ENCODE measurements around the gene KLHL22.

Gene KLHL22

GRCh38 chr22:20530368-20531153 is 35.0 kb upstream of the KLHL22 start:
- TF ChIP-seq CTCF (IDR thresholded peaks at IDR 0.05; ENCODE audit: low read depth, low read length), result no peak
- peak in 1 of 2 donors; percentile 86 for DNase-seq (ENCODE audit: low read depth in 2 of 2)

GRCh38 chr22:20528405-20528978 is 32.9 kb upstream of the KLHL22 start:
- no peak overlapping the region for H3K4me3 ChIP-seq (replicated peaks in 1 of 2; ENCODE audit: low read depth in 2 of 2, low read length in 2 of 2)
- DNase-seq (ENCODE audit: low read depth in 2 of 2), result no peak
- no peak for TF ChIP-seq CTCF (IDR thresholded peaks at IDR 0.05; ENCODE audit: low read depth, low read length)

More at GRCh38 chr22:20530368-20531153, 35.0 kb upstream of the KLHL22 start:
- no peak overlapping the region for H3K4me3 ChIP-seq (replicated peaks in 1 of 2; ENCODE audit: low read depth in 2 of 2, low read length in 2 of 2)

- H3K4me3 ChIP-seq (replicated peaks in 1 of 2; ENCODE audit: low read depth in 2 of 2, low read length in 2 of 2), result no peak overlapping the region
- DNase-seq (ENCODE audit: low read depth in 2 of 2), result peak; percentile 76 to 83
- peak; percentile 23 for TF ChIP-seq CTCF (IDR thresholded peaks at IDR 0.05; ENCODE audit: low read depth, low read length)
Observed at GRCh38 chr22:20526628-20527355, 31.2 kb upstream of the KLHL22 start.

GRCh38 chr22:20526305-20526627 is 30.7 kb upstream of the KLHL22 start:
- no peak for DNase-seq (ENCODE audit: low read depth in 2 of 2)
- H3K4me3 ChIP-seq (replicated peaks in 1 of 2; ENCODE audit: low read depth in 2 of 2, low read length in 2 of 2), result no peak overlapping the region

GRCh38 chr22:20525048-20525447 is 29.5 kb upstream of the KLHL22 start:
- TF ChIP-seq CTCF (IDR thresholded peaks at IDR 0.05; ENCODE audit: low read depth, low read length), result no peak
- DNase-seq (ENCODE audit: low read depth in 2 of 2), result no peak
- H3K4me3 ChIP-seq (replicated peaks in 1 of 2; ENCODE audit: low read depth in 2 of 2, low read length in 2 of 2), result no peak overlapping the region

More at GRCh38 chr22:20526305-20526627, 30.7 kb upstream of the KLHL22 start:
- TF ChIP-seq CTCF (IDR thresholded peaks at IDR 0.05; ENCODE audit: low read depth, low read length), result no peak

- no peak for TF ChIP-seq CTCF (IDR thresholded peaks at IDR 0.05; ENCODE audit: low read depth, low read length)
- DNase-seq (ENCODE audit: low read depth in 2 of 2), result peak in 1 of 2 donors; percentile 36
- no peak overlapping the region for H3K4me3 ChIP-seq (replicated peaks in 1 of 2; ENCODE audit: low read depth in 2 of 2, low read length in 2 of 2)
Observed at GRCh38 chr22:20524004-20524481, 28.4 kb upstream of the KLHL22 start.
